HEK293 (cell line): ENCODE results near the gene MAPKAP1.

Experiments used
- HIC1 ChIP-seq: fragments of 450-650 bp; formaldehyde crosslinking; IDR thresholded peaks from 2 replicates; pipeline ENCODE4 v1.5.1; 2016; ENCODE audit warnings: missing biosample characterization, missing genetic modification characterization
- MYNN ChIP-seq: fragments of 450-650 bp; formaldehyde crosslinking; IDR thresholded peaks from 2 replicates; pipeline ENCODE4 v1.5.1; 2016; ENCODE audit warnings: missing biosample characterization, missing genetic modification characterization, borderline replicate concordance
- PATZ1 ChIP-seq: fragments of 450-650 bp; formaldehyde crosslinking; IDR thresholded peaks from 2 replicates; pipeline ENCODE4 v1.5.1; 2016; ENCODE audit warnings: missing biosample characterization, missing genetic modification characterization
- SCRT1 ChIP-seq: fragments of 450-650 bp; formaldehyde crosslinking; IDR thresholded peaks from 2 replicates; pipeline ENCODE4 v1.5.1; 2016; ENCODE audit warnings: missing biosample characterization, missing genetic modification characterization, borderline replicate concordance
- ZNF146 ChIP-seq: fragments of 450-650 bp; formaldehyde crosslinking; IDR thresholded peaks from 2 replicates; pipeline ENCODE4 v1.5.1; 2016; ENCODE audit warnings: missing biosample characterization, missing genetic modification characterization
- ZNF169 ChIP-seq: fragments of 450-650 bp; formaldehyde crosslinking; IDR thresholded peaks from 2 replicates; pipeline ENCODE4 v1.5.1; 2016; ENCODE audit warnings: missing biosample characterization, missing genetic modification characterization
- ZNF341 ChIP-seq: fragments of 450-650 bp; formaldehyde crosslinking; IDR thresholded peaks from 2 replicates; pipeline ENCODE4; 2016; ENCODE audit warnings: low read depth, missing biosample characterization, missing genetic modification characterization
- ZNF596 ChIP-seq: fragments of 450-650 bp; IDR thresholded peaks from 2 replicates; pipeline ENCODE4 v1.5.0; 2018; ENCODE audit warnings: missing biosample characterization, mild to moderate bottlenecking, missing genetic modification characterization, moderate library complexity
- ZNF629 ChIP-seq: fragments of 450-650 bp; formaldehyde crosslinking; IDR thresholded peaks from 2 replicates; pipeline ENCODE4 v1.5.1; 2017; ENCODE audit warnings: missing biosample characterization, missing genetic modification characterization
- ZNF654 ChIP-seq: fragments of 450-650 bp; formaldehyde crosslinking; IDR thresholded peaks from 2 replicates; pipeline ENCODE4 v1.5.1; 2016; ENCODE audit warnings: low read depth, missing biosample characterization, missing genetic modification characterization
- ZNF664 ChIP-seq: fragments of 450-650 bp; formaldehyde crosslinking; IDR thresholded peaks from 2 replicates; pipeline ENCODE4 v1.5.1; 2016; ENCODE audit warnings: missing biosample characterization, missing genetic modification characterization
- ZNF768 ChIP-seq: fragments of 450-650 bp; formaldehyde crosslinking; IDR thresholded peaks from 2 replicates; pipeline ENCODE4 v1.5.1; 2018; ENCODE audit warnings: missing biosample characterization, mild to moderate bottlenecking, missing genetic modification characterization
- ZXDB ChIP-seq: fragments of 450-650 bp; formaldehyde crosslinking; IDR thresholded peaks from 2 replicates; pipeline ENCODE4 v1.5.1; 2016; ENCODE audit warnings: missing biosample characterization, missing genetic modification characterization
- TF ChIP-seq, protein P1 (sequence below): fragments of 450-650 bp; formaldehyde crosslinking; IDR thresholded peaks from 2 replicates; pipeline ENCODE4 v1.5.1; 2016; ENCODE audit warnings: missing biosample characterization, missing genetic modification characterization, low read depth
- TF ChIP-seq, protein P2 (sequence below): fragments of 450-650 bp; formaldehyde crosslinking; IDR thresholded peaks from 2 replicates; pipeline ENCODE4 v1.5.1; 2016; ENCODE audit warnings: missing biosample characterization, missing genetic modification characterization
- TF ChIP-seq, protein P3 (sequence below): fragments of 450-650 bp; formaldehyde crosslinking; IDR thresholded peaks from 2 replicates; pipeline ENCODE4 v1.5.1; 2016; ENCODE audit warnings: missing biosample characterization, missing genetic modification characterization

Gene MAPKAP1

DNA sequence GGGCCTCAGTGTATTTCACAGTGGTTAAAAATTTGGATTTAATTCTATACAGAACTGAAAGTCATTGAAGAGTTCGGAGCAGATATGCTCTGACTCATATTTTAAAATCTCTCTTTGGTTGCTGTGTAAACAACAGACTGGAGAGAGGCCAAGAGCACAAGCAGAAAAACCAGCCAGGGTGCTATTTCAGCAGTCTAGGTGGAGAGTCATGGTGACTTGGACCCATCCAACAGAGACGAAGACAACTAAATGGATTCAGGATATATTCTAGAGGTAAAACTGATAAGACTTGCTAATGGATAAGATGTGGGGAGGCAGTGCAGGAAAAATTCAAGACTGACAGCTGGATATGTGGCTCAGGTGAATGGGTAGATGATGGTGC, 168.9 kb downstream of the MAPKAP1 start (continued):
- TF ChIP-seq, protein P1, sequence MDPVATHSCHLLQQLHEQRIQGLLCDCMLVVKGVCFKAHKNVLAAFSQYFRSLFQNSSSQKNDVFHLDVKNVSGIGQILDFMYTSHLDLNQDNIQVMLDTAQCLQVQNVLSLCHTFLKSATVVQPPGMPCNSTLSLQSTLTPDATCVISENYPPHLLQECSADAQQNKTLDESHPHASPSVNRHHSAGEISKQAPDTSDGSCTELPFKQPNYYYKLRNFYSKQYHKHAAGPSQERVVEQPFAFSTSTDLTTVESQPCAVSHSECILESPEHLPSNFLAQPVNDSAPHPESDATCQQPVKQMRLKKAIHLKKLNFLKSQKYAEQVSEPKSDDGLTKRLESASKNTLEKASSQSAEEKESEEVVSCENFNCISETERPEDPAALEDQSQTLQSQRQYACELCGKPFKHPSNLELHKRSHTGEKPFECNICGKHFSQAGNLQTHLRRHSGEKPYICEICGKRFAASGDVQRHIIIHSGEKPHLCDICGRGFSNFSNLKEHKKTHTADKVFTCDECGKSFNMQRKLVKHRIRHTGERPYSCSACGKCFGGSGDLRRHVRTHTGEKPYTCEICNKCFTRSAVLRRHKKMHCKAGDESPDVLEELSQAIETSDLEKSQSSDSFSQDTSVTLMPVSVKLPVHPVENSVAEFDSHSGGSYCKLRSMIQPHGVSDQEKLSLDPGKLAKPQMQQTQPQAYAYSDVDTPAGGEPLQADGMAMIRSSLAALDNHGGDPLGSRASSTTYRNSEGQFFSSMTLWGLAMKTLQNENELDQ (tag by site-specific recombination), result no peak
- no peak for TF ChIP-seq ZNF654 (tag by site-specific recombination)
- TF ChIP-seq ZNF169 (tag by site-specific recombination), result no peak
- TF ChIP-seq HIC1, result no peak
- 0 out of 2 replicates have a peak, but pooled peaks have one; percentile 19 for TF ChIP-seq ZXDB (tag by site-specific recombination)
- TF ChIP-seq ZNF768 (tag by site-specific recombination), result no peak
- TF ChIP-seq MYNN (tag by site-specific recombination), result peak; percentile 54; the same call in 1 of the 2 replicates
- TF ChIP-seq ZNF146 (tag by site-specific recombination), result no peak
- TF ChIP-seq, protein P2, sequence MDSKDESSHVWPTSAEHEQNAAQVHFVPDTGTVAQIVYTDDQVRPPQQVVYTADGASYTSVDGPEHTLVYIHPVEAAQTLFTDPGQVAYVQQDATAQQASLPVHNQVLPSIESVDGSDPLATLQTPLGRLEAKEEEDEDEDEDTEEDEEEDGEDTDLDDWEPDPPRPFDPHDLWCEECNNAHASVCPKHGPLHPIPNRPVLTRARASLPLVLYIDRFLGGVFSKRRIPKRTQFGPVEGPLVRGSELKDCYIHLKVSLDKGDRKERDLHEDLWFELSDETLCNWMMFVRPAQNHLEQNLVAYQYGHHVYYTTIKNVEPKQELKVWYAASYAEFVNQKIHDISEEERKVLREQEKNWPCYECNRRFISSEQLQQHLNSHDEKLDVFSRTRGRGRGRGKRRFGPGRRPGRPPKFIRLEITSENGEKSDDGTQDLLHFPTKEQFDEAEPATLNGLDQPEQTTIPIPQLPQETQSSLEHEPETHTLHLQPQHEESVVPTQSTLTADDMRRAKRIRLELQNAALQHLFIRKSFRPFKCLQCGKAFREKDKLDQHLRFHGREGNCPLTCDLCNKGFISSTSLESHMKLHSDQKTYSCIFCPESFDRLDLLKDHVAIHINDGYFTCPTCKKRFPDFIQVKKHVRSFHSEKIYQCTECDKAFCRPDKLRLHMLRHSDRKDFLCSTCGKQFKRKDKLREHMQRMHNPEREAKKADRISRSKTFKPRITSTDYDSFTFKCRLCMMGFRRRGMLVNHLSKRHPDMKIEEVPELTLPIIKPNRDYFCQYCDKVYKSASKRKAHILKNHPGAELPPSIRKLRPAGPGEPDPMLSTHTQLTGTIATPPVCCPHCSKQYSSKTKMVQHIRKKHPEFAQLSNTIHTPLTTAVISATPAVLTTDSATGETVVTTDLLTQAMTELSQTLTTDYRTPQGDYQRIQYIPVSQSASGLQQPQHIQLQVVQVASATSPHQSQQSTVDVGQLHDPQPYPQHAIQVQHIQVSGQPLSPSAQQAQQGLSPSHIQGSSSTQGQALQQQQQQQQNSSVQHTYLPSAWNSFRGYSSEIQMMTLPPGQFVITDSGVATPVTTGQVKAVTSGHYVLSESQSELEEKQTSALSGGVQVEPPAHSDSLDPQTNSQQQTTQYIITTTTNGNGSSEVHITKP (tag by site-specific recombination), result peak; percentile 79
- 0 out of 2 replicates have a peak, but pooled peaks have one; percentile 30 for TF ChIP-seq ZNF629
- TF ChIP-seq, protein P3, sequence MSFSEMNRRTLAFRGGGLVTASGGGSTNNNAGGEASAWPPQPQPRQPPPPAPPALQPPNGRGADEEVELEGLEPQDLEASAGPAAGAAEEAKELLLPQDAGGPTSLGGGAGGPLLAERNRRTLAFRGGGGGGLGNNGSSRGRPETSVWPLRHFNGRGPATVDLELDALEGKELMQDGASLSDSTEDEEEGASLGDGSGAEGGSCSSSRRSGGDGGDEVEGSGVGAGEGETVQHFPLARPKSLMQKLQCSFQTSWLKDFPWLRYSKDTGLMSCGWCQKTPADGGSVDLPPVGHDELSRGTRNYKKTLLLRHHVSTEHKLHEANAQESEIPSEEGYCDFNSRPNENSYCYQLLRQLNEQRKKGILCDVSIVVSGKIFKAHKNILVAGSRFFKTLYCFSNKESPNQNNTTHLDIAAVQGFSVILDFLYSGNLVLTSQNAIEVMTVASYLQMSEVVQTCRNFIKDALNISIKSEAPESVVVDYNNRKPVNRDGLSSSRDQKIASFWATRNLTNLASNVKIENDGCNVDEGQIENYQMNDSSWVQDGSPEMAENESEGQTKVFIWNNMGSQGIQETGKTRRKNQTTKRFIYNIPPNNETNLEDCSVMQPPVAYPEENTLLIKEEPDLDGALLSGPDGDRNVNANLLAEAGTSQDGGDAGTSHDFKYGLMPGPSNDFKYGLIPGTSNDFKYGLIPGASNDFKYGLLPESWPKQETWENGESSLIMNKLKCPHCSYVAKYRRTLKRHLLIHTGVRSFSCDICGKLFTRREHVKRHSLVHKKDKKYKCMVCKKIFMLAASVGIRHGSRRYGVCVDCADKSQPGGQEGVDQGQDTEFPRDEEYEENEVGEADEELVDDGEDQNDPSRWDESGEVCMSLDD, result no peak
- TF ChIP-seq ZNF341 (tag by site-specific recombination), result no peak
- TF ChIP-seq SCRT1 (tag by site-specific recombination), result no peak
- TF ChIP-seq ZNF596 (tag by site-specific recombination), result no peak
- TF ChIP-seq ZNF664, result no peak
- no peak for TF ChIP-seq PATZ1 (tag by site-specific recombination)
